DOHH2 (cell line): ENCODE results near the gene KIF1B.

Source experiments
- EZH2phosphoT487 ChIP-seq: fragments of 200-600 bp; sonication (generic); IDR thresholded peaks from 2 replicates; pipeline ENCODE4 v1.6.1; 2017; ENCODE audit warnings: borderline replicate concordance, mild to moderate bottlenecking, antibody characterized with exemption, low read length, moderate library complexity, mixed read lengths
- TF ChIP-seq, protein P1 (sequence below): fragments of 200-600 bp; sonication (generic); IDR thresholded peaks from one replicate; pipeline ENCODE4 v1.5.1; 2014; ENCODE audit warnings: antibody characterized with exemption, mild to moderate bottlenecking, low read depth, low read length; ENCODE audit not compliant: poor library complexity, severe bottlenecking

- no peak for TF ChIP-seq EZH2phosphoT487
- TF ChIP-seq, protein P1, sequence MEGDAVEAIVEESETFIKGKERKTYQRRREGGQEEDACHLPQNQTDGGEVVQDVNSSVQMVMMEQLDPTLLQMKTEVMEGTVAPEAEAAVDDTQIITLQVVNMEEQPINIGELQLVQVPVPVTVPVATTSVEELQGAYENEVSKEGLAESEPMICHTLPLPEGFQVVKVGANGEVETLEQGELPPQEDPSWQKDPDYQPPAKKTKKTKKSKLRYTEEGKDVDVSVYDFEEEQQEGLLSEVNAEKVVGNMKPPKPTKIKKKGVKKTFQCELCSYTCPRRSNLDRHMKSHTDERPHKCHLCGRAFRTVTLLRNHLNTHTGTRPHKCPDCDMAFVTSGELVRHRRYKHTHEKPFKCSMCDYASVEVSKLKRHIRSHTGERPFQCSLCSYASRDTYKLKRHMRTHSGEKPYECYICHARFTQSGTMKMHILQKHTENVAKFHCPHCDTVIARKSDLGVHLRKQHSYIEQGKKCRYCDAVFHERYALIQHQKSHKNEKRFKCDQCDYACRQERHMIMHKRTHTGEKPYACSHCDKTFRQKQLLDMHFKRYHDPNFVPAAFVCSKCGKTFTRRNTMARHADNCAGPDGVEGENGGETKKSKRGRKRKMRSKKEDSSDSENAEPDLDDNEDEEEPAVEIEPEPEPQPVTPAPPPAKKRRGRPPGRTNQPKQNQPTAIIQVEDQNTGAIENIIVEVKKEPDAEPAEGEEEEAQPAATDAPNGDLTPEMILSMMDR = no peak
These were observed 142.9 kb downstream of the KIF1B start for GRCh38 chr1:10353282-10353681.
